Activated CD8-positive, alpha-beta T cell treated with anti-CD3 and anti-CD28 coated beads, Interleukin-2, amount 10 ng/mL, durations not matched to agents 7 days and 5 days (primary cell): ENCODE results near the gene THSD7B. TPM values are rescaled to one million over a fixed set of nuclear protein-coding genes. Genes with fewer than 3 reads are reported as not detected.

Experiments used
- ATAC-seq: fragments of 150-1000 bp; cut with Tn5 transposase; one replicate; pipeline ENCODE4 v1.10.0; 2021; ENCODE audit warnings: moderate library complexity
- CTCF ChIA-PET: fragments of 350-600 bp; sonication (Branson Sonifier 250); formaldehyde crosslinking; loops from one replicate; lab custom pipeline; 2021; ENCODE audit warnings: antibody characterized with exemption; lab: Charles Lee
- POLR2A ChIA-PET: fragments of 350-600 bp; sonication (Branson Sonifier 250); formaldehyde crosslinking; loops from one replicate; lab custom pipeline; 2021; ENCODE audit warnings: antibody characterized with exemption; lab: Charles Lee
- DNase-seq: peaks from one replicate; pipeline ENCODE4 v3.0.0-alpha.2; 2020
- H3K27ac Mint-ChIP-seq: one replicate; pipeline ENCODE4 v1.8.0; 2021; ENCODE audit warnings: mild to moderate bottlenecking, mixed read lengths
- H3K27me3 Mint-ChIP-seq: one replicate; pipeline ENCODE4 v1.8.0; 2021; ENCODE audit warnings: low read depth, mixed read lengths
- H3K36me3 Mint-ChIP-seq: one replicate; pipeline ENCODE4 v1.8.0; 2021; ENCODE audit warnings: low read depth, mixed read lengths
- H3K4me1 Mint-ChIP-seq: one replicate; pipeline ENCODE4 v1.8.0; 2021; ENCODE audit warnings: low read depth, mixed read lengths
- H3K4me3 Mint-ChIP-seq: one replicate; pipeline ENCODE4 v1.8.0; 2021; ENCODE audit warnings: mild to moderate bottlenecking, mixed read lengths
- H3K9me3 Mint-ChIP-seq: one replicate; pipeline ENCODE4 v1.8.0; 2022; ENCODE audit warnings: mixed read lengths; ENCODE audit not compliant: insufficient read depth
- total RNA-seq, 2 experiments: library from RNA; stranded (reverse); gene quantifications; one replicate each; pipeline ENCODE4 v1.2.3, GENCODE V29; 2021

THSD7B gene
- total RNA-seq, 2 experiments from 2014 or later, result not detected

DNA sequence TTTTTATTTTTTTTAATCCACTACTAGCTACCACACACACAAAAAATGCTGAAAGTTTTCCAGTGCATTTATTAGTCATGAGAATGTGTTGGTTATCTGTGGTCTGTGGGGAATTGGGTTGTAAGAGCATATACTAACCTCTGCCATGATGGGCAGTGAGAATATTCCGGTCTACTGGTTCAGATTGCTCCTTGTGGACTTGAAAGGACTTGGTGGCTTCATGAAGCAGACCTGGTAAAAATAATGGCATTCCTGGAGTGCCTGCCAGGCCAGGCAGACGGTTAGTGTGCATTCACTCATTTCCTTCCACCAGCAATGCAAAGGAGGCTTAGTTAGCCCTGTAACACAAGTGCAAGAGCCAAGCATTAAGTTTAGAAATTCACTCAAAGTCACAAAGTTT is 150.8 kb downstream of the THSD7B start:
- Mint-ChIP-seq H3K9me3 (no peaks in the 10 kb centered on the region), H3K27me3 (no peaks in the 10 kb centered on the region), H3K4me3 (no peak overlapping the region), H3K4me1 (no peaks in the 10 kb centered on the region), H3K27ac (no peak overlapping the region), H3K36me3 (no peaks in the 10 kb centered on the region)
- DNase-seq (no peak), ATAC-seq (no peak)
- CTCF ChIA-PET, result no interaction called here
- POLR2A ChIA-PET, result no interaction called here

- POLR2A ChIA-PET, result no interaction called here
These were observed 152.1 kb downstream of the THSD7B start for GRCh38 chr2:136917411-136917881.

DNA sequence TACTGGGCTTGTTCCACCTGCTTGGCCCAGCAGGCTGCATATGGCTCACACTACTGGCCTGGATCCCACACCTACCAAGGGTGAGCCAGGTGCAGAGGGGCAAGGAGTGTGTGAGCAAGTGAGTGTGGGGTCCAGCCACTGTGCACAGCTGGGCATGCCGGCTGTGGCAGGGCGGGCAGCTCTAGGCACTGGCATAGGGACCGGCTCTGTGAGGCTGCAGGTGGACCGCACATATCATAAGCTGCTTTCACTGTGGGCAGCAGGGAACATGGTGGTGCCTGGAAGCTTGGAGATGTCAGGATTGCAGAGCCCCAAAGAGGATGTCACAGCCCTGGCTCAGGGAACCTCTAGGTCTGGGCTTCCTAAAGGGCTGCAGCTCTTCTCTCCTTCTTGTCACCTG is 154.3 kb downstream of the THSD7B start:
- ChIA-PET POLR2A (no interaction called here), CTCF (no interaction called here)
- DNase-seq (no peak), ATAC-seq (no peak)
- Mint-ChIP-seq H3K4me1 (no peaks in the 10 kb centered on the region), H3K4me3 (no peak overlapping the region), H3K36me3 (no peaks in the 10 kb centered on the region), H3K27ac (no peak overlapping the region), H3K27me3 (no peaks in the 10 kb centered on the region), H3K9me3 (no peaks in the 10 kb centered on the region)

More at GRCh38 chr2:136917411-136917881, 152.1 kb downstream of the THSD7B start:
- no peak overlapping the region for H3K4me3 Mint-ChIP-seq
- DNase-seq (no peak), ATAC-seq (no peak)
- no peaks in the 10 kb centered on the region for H3K9me3 Mint-ChIP-seq
- H3K27ac Mint-ChIP-seq, result no peak overlapping the region
- CTCF ChIA-PET, result no interaction called here
- H3K4me1 Mint-ChIP-seq, result no peaks in the 10 kb centered on the region
- H3K27me3 Mint-ChIP-seq, result no peaks in the 10 kb centered on the region
- no peaks in the 10 kb centered on the region for H3K36me3 Mint-ChIP-seq

- ATAC-seq (no peak), DNase-seq (no peak)
- H3K27me3 Mint-ChIP-seq, result no peaks in the 10 kb centered on the region
- H3K36me3 Mint-ChIP-seq, result no peaks in the 10 kb centered on the region
- no peaks in the 10 kb centered on the region for H3K4me1 Mint-ChIP-seq
- H3K27ac Mint-ChIP-seq, result no peak overlapping the region
- H3K4me3 Mint-ChIP-seq, result no peak overlapping the region
- H3K9me3 Mint-ChIP-seq, result no peaks in the 10 kb centered on the region
- ChIA-PET POLR2A (no interaction called here), CTCF (no interaction called here)
These were observed 155.4 kb downstream of the THSD7B start for GRCh38 chr2:136920652-136921333.

GRCh38 chr2:136927156-136927555 is 161.8 kb downstream of the THSD7B start:
- no peaks in the 10 kb centered on the region for H3K36me3 Mint-ChIP-seq
- CTCF ChIA-PET, result no interaction called here

GRCh38 chr2:136929531-136929930 is 164.2 kb downstream of the THSD7B start:
- no peak overlapping the region for H3K4me3 Mint-ChIP-seq
- ATAC-seq, result no peak
- no peaks in the 10 kb centered on the region for H3K9me3 Mint-ChIP-seq
- DNase-seq, result no peak
- POLR2A ChIA-PET, result no interaction called here
- no peaks in the 10 kb centered on the region for H3K4me1 Mint-ChIP-seq
- H3K27me3 Mint-ChIP-seq, result no peaks in the 10 kb centered on the region
- no peaks in the 10 kb centered on the region for H3K36me3 Mint-ChIP-seq
- CTCF ChIA-PET, result no interaction called here
- no peak overlapping the region for H3K27ac Mint-ChIP-seq

More at GRCh38 chr2:136927156-136927555, 161.8 kb downstream of the THSD7B start:
- H3K27ac Mint-ChIP-seq, result no peak overlapping the region
- POLR2A ChIA-PET, result no interaction called here
- no peak for DNase-seq
- ATAC-seq, result no peak
- H3K9me3 Mint-ChIP-seq, result no peaks in the 10 kb centered on the region
- H3K4me1 Mint-ChIP-seq, result no peaks in the 10 kb centered on the region
- no peak overlapping the region for H3K4me3 Mint-ChIP-seq
- H3K27me3 Mint-ChIP-seq, result no peaks in the 10 kb centered on the region

DNA sequence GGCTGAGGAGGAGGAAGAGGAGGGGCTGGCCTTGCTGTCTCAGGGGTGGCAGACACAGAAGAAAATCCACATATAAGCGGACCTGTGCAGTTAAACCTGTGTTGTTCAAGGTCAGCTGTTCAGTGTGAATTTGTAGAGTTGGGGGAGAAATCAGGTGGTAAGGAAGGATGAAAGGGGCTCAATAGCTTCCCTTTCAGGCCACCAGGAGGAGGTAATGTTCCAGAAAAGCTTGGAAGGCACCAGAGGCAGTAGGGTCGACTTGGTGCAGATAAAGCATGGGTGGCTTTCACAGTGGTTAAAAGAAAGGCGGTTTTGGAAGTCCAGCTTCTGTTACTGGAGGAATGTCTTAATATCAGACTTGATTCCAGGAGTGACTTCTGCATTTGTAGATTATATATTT is 167.4 kb downstream of the THSD7B start:
- no peak for ATAC-seq

GRCh38 chr2:136935119-136935518 is 169.8 kb downstream of the THSD7B start:
- POLR2A ChIA-PET, result no interaction called here
- H3K4me1 Mint-ChIP-seq, result no peaks in the 10 kb centered on the region
- H3K27me3 Mint-ChIP-seq, result no peaks in the 10 kb centered on the region
- CTCF ChIA-PET, result no interaction called here
- DNase-seq (no peak), ATAC-seq (no peak)
- no peak overlapping the region for H3K27ac Mint-ChIP-seq
- H3K36me3 Mint-ChIP-seq, result no peaks in the 10 kb centered on the region
- H3K9me3 Mint-ChIP-seq, result no peaks in the 10 kb centered on the region
- no peak overlapping the region for H3K4me3 Mint-ChIP-seq

More for the DNA sequence above, 167.4 kb downstream of the THSD7B start:
- no peaks in the 10 kb centered on the region for H3K4me1 Mint-ChIP-seq
- CTCF ChIA-PET, result no interaction called here
- no peak for DNase-seq
- H3K27me3 Mint-ChIP-seq, result no peaks in the 10 kb centered on the region
- H3K36me3 Mint-ChIP-seq, result no peaks in the 10 kb centered on the region
- no peak overlapping the region for H3K27ac Mint-ChIP-seq
- no peaks in the 10 kb centered on the region for H3K9me3 Mint-ChIP-seq
- H3K4me3 Mint-ChIP-seq, result no peak overlapping the region
- POLR2A ChIA-PET, result no interaction called here

DNA sequence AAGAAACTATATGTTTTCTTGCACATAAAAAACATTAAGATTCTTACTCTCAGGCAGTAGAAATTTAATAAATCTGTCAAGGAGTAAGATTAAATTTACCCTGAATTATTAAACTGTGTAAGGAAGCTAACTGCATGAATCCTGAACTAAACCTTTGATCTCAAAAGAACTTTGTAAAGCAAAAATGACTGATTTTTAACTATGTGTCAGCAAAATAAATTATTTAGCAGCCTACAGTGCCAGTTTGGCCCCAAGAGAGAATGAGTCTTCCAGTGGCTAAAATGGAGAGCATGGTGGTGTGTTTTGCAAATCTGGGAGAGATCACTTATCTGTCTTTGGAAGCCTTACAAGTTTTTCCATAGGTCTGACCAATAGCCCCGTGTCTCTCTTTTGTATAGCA is 190.7 kb downstream of the THSD7B start:
- DNase-seq (no peak), ATAC-seq (no peak)
- no peaks in the 10 kb centered on the region for H3K36me3 Mint-ChIP-seq
- H3K27ac Mint-ChIP-seq, result no peak overlapping the region
- H3K4me3 Mint-ChIP-seq, result no peak overlapping the region
- H3K9me3 Mint-ChIP-seq, result no peaks in the 10 kb centered on the region
- no peaks in the 10 kb centered on the region for H3K4me1 Mint-ChIP-seq
- CTCF ChIA-PET, result no interaction called here
- POLR2A ChIA-PET, result no interaction called here
- no peaks in the 10 kb centered on the region for H3K27me3 Mint-ChIP-seq

DNA sequence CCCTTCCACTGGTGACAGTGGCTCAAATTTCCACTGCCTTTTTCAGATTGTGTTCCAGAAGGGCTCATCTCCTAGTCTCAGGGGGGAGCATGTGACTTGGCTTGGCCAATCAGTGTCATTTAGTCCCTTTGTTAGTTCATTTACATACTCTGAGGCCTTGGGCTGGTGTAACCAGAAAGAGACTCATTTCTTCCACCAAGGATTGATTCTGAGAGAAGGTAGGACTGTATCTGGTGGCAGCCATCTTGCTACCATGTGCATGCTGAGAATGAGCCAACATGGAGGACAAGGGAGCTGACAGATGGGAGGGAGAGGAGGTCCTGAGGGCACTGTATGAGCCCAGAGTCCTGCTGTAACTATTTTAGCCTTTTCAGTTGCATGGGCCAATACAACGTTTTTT is 191.7 kb downstream of the THSD7B start:
- Mint-ChIP-seq H3K9me3 (no peaks in the 10 kb centered on the region), H3K27ac (no peak overlapping the region), H3K4me3 (no peak overlapping the region), H3K27me3 (no peaks in the 10 kb centered on the region), H3K36me3 (no peaks in the 10 kb centered on the region), H3K4me1 (no peaks in the 10 kb centered on the region)
- DNase-seq (no peak), ATAC-seq (no peak)
- ChIA-PET CTCF (no interaction called here), POLR2A (no interaction called here)

DNA sequence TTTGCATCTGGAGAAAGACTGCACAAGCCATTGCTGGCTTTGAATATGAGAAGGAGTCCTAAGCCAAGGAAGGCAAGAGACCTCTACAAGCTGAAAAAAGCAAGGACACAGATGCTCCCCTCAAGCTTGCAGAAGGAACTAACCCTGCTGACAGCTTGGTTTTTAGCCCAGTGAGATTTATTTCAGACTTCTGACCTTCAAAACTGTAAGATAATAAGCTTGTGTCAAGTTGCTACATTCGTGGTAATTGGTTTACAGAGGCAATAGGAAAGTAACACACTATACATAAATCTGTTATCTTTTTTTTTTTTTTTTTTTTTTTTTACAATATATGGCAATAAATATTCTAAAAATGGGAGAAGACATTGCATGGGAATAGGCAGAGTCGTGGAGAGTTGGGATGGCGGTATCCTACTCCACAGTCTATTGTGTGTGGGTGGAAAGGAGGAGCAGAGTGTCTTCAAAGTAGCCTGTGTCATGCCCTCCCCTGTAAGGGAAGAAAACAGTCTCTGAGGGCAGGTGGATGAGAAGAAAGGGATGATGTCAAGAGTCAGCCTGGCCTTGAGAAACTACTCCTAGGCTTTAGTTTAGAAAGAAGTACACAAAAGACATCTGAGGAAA is 196.9 kb downstream of the THSD7B start:
- POLR2A ChIA-PET, result no interaction called here
- no peaks in the 10 kb centered on the region for H3K9me3 Mint-ChIP-seq
- ATAC-seq (no peak), DNase-seq (no peak)
- no peaks in the 10 kb centered on the region for H3K27me3 Mint-ChIP-seq
- no peak overlapping the region for H3K4me3 Mint-ChIP-seq
- H3K27ac Mint-ChIP-seq, result no peak overlapping the region
- CTCF ChIA-PET, result no interaction called here
- H3K4me1 Mint-ChIP-seq, result no peaks in the 10 kb centered on the region
- H3K36me3 Mint-ChIP-seq, result no peaks in the 10 kb centered on the region

GRCh38 chr2:136966485-136966884 is 201.1 kb downstream of the THSD7B start:
- POLR2A ChIA-PET, result no interaction called here
- DNase-seq (no peak), ATAC-seq (no peak)
- CTCF ChIA-PET, result no interaction called here
- no peaks in the 10 kb centered on the region for H3K9me3 Mint-ChIP-seq
- no peaks in the 10 kb centered on the region for H3K36me3 Mint-ChIP-seq
- H3K27ac Mint-ChIP-seq, result no peak overlapping the region
- H3K27me3 Mint-ChIP-seq, result no peaks in the 10 kb centered on the region
- H3K4me1 Mint-ChIP-seq, result no peaks in the 10 kb centered on the region
- H3K4me3 Mint-ChIP-seq, result no peak overlapping the region
